Sigmoid colon (tissue), 4 donors: ENCODE data around the gene HOXD1.

ENCODE experiments used
- EP300 ChIP-seq, 4 donors: sonication (generic); formaldehyde crosslinking; IDR thresholded peaks; one replicate each; pipeline ENCODE4 v1.6.1; 2017; ENCODE audit warnings: antibody characterized with exemption in 4 of 4
- POLR2A ChIP-seq, 2 donors: fragments of 450-650 bp; IDR thresholded peaks; one replicate each; pipeline ENCODE4 v1.6.1; 2016; ENCODE audit warnings: antibody characterized with exemption in 2 of 2, mild to moderate bottlenecking in 2 of 2, moderate library complexity in 2 of 2
- TF ChIP-seq, protein P1 (sequence below), 4 experiments: fragments of 450-650 bp in 3 of 4; fragments of 200-600 bp in 1 of 4; IDR thresholded peaks; one replicate each; pipeline ENCODE4 v1.5.1; 2016 to 2019; ENCODE audit warnings: antibody characterized with exemption in 4 of 4, mild to moderate bottlenecking in 3 of 4, moderate library complexity in 2 of 4

DNA sequence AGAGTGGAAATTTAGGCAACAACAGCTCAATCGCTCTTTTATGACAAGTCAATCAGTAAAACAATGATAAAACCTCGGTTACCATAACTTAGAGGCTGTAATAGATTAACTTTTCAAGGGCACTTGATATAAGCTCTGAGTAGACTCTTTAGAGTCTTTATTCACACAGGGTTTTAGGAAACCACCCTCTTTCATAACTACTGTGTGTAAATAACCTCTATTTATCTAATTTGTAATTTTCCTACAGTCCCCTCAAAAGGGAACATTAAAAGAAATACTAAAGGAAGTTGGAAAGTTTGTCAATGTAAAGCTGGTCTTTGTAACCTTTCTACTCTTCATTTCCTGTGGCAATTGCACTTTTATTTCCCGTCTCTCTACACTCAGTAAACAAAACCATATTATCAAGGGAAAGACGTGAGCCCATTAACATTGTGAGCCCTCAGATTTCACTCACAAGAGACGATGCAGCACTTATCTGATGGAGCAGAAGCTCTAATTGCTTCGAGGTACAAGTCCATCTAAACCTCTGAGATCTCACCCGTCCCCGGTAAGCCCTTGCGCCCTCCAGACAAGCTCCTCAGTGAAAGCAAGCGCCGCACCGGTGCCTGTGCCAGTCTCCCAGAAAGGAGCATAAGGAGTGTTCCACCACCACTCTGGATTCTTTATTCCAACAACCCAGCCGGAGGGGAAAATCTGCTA, 1.1 kb upstream of the HOXD1 start:
- TF ChIP-seq POLR2A (IDR thresholded peaks at IDR 0.05) (no peak), EP300 (IDR thresholded peaks at IDR 0.05) (no peak)
- TF ChIP-seq, protein P1, sequence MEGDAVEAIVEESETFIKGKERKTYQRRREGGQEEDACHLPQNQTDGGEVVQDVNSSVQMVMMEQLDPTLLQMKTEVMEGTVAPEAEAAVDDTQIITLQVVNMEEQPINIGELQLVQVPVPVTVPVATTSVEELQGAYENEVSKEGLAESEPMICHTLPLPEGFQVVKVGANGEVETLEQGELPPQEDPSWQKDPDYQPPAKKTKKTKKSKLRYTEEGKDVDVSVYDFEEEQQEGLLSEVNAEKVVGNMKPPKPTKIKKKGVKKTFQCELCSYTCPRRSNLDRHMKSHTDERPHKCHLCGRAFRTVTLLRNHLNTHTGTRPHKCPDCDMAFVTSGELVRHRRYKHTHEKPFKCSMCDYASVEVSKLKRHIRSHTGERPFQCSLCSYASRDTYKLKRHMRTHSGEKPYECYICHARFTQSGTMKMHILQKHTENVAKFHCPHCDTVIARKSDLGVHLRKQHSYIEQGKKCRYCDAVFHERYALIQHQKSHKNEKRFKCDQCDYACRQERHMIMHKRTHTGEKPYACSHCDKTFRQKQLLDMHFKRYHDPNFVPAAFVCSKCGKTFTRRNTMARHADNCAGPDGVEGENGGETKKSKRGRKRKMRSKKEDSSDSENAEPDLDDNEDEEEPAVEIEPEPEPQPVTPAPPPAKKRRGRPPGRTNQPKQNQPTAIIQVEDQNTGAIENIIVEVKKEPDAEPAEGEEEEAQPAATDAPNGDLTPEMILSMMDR (IDR thresholded peaks at IDR 0.05): no peak
